Neural cell (in vitro differentiated cells): Measurements from ENCODE around the gene ALOX12B.

Experiments
- EP300 ChIP-seq: fragments of 450-650 bp; conservative IDR thresholded peaks from 2 replicates; pipeline ENCODE4 v1.6.1; 2014; ENCODE audit warnings: antibody characterized with exemption, mild to moderate bottlenecking, moderate library complexity; ENCODE audit not compliant: poor library complexity, severe bottlenecking
- EZH2 ChIP-seq: fragments of 200-600, 300-800 bp; shearing (Covaris generic), sonication (generic); IDR thresholded peaks from 2 replicates; pipeline ENCODE4 v1.6.1; 2014; ENCODE audit warnings: antibody characterized with exemption, low read length, borderline replicate concordance, mild to moderate bottlenecking; ENCODE audit not compliant: insufficient read depth, poor library complexity, severe bottlenecking
- MXI1 ChIP-seq: fragments of 450-650 bp; conservative IDR thresholded peaks from 2 replicates; pipeline ENCODE4 v1.6.1; 2014; ENCODE audit warnings: antibody characterized with exemption, mild to moderate bottlenecking; ENCODE audit not compliant: poor library complexity, severe bottlenecking
- TF ChIP-seq, protein P1 (sequence below): fragments of 450-650 bp; IDR thresholded peaks from 2 replicates; pipeline ENCODE4 v1.5.1; 2014; ENCODE audit warnings: antibody characterized with exemption, mild to moderate bottlenecking, moderate library complexity; ENCODE audit not compliant: poor library complexity, severe bottlenecking

DNA sequence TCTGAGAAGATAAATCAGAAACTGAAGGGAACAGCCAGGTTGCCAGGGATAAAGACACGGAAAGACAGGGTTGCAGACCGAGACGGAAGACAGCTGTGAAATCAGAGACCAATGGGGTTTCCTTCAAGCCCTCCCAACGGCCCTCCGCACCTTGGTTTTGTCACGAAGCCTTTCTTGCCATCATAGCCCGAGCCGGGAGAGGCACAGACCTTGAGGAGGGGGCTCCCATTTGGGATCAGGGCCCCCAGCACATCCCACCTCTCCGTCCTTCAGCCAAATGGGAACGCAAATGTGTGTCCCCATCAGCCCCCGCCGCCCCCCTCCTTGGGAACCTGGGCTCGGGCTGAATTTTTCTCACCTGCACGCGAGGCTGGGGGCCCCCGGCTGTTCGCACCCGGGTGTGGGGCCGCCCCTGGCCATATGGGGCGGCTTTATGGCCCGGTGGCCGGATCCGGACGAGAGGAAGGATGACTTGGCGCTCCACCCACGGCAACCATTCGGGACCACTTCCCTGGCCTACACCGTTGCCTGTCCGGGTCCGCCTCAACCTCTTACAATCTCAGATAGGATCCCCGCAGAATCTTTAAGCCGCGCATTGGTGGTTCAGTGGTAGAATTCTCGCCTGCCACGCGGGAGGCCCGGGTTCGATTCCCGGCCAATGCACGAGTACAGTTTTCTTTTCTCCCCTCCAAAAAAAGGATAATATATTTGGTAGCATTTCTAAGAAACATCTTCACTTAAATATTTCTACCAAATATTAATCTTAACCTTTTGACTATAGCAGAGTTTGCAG, 37.8 kb upstream of the ALOX12B start:
- TF ChIP-seq MXI1 = no peak
- no peak for TF ChIP-seq EZH2
- TF ChIP-seq, protein P1, sequence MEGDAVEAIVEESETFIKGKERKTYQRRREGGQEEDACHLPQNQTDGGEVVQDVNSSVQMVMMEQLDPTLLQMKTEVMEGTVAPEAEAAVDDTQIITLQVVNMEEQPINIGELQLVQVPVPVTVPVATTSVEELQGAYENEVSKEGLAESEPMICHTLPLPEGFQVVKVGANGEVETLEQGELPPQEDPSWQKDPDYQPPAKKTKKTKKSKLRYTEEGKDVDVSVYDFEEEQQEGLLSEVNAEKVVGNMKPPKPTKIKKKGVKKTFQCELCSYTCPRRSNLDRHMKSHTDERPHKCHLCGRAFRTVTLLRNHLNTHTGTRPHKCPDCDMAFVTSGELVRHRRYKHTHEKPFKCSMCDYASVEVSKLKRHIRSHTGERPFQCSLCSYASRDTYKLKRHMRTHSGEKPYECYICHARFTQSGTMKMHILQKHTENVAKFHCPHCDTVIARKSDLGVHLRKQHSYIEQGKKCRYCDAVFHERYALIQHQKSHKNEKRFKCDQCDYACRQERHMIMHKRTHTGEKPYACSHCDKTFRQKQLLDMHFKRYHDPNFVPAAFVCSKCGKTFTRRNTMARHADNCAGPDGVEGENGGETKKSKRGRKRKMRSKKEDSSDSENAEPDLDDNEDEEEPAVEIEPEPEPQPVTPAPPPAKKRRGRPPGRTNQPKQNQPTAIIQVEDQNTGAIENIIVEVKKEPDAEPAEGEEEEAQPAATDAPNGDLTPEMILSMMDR = no peak
- peak; percentile 29 for TF ChIP-seq EP300
